OCI-LY3 (cell line): ENCODE results near the gene PLIN4.

Source experiments
- CTCF ChIP-seq: fragments of 200-600, 300-600 bp; sonication (generic); IDR thresholded peaks from 2 replicates; pipeline ENCODE4 v1.5.1; 2014; ENCODE audit warnings: antibody characterized with exemption, low read length, low read depth
- EZH2phosphoT487 ChIP-seq: fragments of 200-600 bp; shearing (Covaris generic); IDR thresholded peaks from 2 replicates; pipeline ENCODE4 v1.6.1; 2018; ENCODE audit warnings: antibody characterized with exemption, mixed run types, low read depth

- TF ChIP-seq CTCF (no peak), EZH2phosphoT487 (no peak)
Observed at GRCh38 chr19:4566402-4567051, 48.2 kb upstream of the PLIN4 start.
